NCI-H2171 treated with DMSO at 0.1 percent for 48 hours (cell line): ENCODE data around the gene CHST2.
A peak's percentile ranks its signal among the peaks of the same experiment; 100 is the strongest.
"Not testable (repeated sequence)": the region's sequence is repeated elsewhere in the genome, so short reads cannot be mapped to it uniquely, and the experiment has no call there.

ENCODE experiments used
- DNase-seq: peaks from one replicate; lab custom pipeline; 2025; lab: John Stamatoyannopoulos, UW

The CHST2 gene, protein sequence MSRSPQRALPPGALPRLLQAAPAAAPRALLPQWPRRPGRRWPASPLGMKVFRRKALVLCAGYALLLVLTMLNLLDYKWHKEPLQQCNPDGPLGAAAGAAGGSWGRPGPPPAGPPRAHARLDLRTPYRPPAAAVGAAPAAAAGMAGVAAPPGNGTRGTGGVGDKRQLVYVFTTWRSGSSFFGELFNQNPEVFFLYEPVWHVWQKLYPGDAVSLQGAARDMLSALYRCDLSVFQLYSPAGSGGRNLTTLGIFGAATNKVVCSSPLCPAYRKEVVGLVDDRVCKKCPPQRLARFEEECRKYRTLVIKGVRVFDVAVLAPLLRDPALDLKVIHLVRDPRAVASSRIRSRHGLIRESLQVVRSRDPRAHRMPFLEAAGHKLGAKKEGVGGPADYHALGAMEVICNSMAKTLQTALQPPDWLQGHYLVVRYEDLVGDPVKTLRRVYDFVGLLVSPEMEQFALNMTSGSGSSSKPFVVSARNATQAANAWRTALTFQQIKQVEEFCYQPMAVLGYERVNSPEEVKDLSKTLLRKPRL

GRCh38 chr3:143119009-143119914 lies at the start of gene CHST2:
Gene CHST2, plus strand, starts transcription at chr3:143119771. Its CDS starts 1,046 bp downstream, at chr3:143120817.
- peak; percentile 67 for DNase-seq

DNA sequence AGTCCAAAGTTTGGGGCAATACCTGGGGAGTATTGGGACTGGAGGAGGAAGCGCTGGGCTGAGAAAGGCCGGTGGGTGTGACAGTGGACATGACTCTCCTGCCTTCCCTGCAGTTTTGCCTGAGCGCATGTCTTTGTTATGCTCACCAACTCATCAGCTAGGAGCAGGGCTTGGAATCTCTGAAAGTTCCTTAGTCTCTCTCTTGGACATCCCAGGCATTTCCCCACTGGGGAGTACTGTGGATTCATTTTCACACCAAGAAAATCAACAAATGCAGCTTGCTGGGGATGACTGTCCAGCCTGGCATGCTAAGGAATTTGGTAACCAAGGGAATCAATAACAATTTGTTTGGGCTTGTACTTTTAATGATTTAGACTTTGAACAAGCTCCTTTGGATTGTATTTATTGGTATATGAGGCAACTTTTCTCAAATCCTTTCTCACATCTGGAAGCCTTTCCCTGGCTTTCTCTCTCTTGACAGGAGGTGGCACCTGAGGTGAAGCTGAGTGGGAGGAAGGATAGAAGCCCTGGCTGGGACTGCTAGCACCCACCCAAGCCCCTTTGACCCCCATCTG lies 48.5 kb upstream of the CHST2 start:
- DNase-seq = no peak

DNA sequence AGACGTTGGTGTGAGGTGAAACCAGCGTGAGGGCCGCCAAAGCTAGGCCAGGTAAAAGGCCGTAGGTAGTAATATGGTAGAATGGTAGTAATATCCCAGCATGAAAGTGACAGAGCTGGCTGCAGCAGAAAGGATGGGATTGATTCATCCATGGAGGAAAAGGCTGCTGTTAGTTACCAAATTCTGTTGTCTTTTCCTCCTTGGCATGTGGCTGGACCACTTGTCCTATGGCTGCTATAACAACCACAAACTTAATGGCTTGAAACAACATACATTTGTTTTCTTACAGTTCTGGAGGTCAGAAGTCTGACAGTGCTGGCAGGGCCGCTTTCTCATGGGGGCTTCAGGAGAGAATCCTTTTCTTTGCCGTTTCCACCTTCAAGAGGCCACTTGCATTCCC lies 47.8 kb upstream of the CHST2 start:
- no peak for DNase-seq

GRCh38 chr3:143072298-143073020 lies 47.1 kb upstream of the CHST2 start:
- not testable (repeated sequence) for DNase-seq

GRCh38 chr3:143073541-143073940 lies 46.0 kb upstream of the CHST2 start:
- DNase-seq = not testable (repeated sequence)

GRCh38 chr3:143073983-143074382 lies 45.6 kb upstream of the CHST2 start:
- DNase-seq = not testable (repeated sequence)

- no peak for DNase-seq
Measured at GRCh38 chr3:143078883-143079282, 40.7 kb upstream of the CHST2 start.

- DNase-seq = no peak
Measured at GRCh38 chr3:143080196-143080595, 39.4 kb upstream of the CHST2 start.

GRCh38 chr3:143081365-143081764 lies 38.2 kb upstream of the CHST2 start:
- DNase-seq = no peak

DNA sequence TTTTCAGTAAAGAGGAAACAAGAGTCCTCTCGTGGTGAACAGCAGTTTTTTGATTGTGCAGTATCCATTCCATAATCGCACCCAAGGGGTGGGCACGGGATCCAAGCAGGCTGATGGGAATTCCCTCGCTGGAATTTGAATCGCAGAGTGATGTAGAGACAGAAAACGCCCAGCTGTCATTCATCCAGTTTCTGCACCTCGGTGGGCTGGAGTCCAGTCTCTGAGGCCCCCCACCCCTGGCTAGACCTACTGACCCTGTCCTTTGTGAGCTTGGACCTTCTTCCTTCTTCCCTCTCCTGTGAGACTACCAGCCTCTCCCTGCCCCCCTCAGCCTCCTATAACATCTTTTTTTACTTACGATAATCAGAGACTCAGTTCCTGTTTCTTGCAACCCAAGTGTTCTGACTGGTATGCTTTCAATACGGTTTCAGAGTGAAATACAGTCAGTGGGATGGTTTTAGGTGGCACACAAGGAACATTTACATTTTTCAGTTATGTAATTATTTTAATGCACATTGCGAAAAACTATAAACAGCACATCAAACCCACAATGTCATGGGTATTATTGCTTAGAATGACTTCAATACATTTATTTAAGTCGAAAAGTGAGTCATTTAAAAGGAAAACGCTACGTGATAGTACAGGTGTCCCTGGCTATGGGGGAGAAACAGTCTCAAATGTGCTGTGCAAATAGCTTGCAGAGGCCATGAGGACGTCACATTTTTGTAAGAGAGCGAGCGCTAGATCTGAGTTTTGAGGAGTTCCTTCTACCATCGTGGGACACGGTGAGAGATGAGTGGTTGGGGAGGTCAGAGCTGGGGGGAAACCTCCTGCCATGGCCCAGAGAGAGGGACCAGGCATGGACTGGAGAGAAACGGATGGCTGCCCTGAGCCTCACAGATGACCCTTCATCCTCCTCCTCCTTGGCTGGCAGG lies 37.5 kb upstream of the CHST2 start:
- DNase-seq = no peak

GRCh38 chr3:143083781-143084180 lies 35.8 kb upstream of the CHST2 start:
- DNase-seq = no peak

DNA sequence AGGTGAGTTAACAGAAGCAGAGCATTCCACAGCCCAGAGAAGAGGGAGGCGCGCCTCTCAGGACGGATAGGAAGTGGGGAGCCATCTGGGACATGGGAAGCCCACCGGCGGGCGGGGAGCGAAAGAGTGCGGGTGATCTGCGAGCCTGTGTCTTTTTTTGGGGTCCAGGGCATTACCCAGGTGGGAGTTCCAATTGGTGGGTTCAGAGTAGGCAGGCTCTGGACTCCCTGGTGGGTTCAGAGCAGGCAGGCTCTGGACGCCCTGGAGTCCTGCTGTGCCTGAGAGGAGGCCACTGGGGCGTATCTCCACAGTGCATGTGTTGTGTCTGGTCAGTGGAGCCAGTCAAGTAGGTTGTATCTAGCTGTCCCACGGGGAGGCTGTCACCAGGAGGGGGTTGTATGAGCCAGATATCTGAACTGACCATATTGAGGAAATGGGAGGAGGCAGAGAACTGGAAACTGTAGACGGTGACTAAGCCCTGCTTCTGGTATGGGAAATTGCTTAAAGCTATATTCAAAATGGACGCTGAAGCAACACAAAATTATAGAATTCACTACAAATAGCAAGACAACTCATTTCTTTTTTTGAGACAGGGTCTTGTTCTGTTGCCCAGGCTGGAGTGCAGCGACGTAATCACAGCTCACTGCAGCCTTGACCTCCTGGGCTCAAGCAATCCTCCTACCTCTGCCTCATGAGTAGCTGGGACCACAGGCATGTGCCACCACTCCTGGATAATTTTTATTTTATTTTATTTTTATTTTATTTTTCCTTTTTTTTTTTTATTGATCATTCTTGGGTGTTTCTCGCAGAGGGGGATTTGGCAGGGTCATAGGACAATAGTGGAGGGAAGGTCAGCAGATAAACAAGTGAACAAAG lies 34.5 kb upstream of the CHST2 start:
- DNase-seq = no peak

DNA sequence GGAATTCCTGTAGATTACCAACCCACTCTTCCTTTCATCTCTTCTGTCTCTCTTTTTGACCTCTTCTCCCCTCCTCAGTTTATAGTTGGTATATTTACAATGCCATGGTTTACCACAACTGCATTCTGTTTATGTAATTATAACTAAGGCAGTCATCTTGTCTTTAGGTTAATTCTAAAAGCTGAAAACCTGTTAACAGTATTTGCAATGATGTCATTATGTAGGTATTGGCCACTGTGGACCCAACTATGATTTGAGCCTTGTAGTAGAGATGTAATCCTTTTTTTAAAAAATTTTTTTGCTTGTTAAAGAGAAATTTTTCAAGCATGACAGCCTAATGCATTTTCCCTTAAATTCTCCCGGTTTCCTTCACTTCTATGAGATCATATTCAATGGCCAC lies 30.7 kb upstream of the CHST2 start:
- DNase-seq = no peak

- no peak for DNase-seq
Measured at GRCh38 chr3:143089965-143090364, 29.6 kb upstream of the CHST2 start.

DNA sequence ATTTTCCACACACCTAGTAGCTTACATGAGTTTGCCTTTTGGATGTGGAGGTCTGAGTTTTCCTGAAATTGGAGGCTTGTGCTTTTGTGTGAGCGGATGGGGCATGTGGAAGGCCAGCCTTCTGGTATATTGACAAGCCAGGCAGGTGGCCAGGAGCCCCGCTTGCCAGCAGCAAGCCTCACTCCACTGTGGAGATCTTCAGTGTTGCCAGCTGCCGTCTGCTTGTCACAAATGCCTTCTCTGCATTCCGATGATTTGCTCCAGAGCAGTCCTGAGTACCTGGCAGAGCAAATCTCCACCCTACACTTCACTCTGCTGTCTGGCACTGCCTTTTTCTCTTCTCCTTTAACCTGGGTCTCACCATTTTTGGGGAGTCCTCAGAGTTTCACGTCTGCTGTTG lies 29.1 kb upstream of the CHST2 start:
- peak; percentile 53 for DNase-seq

DNA sequence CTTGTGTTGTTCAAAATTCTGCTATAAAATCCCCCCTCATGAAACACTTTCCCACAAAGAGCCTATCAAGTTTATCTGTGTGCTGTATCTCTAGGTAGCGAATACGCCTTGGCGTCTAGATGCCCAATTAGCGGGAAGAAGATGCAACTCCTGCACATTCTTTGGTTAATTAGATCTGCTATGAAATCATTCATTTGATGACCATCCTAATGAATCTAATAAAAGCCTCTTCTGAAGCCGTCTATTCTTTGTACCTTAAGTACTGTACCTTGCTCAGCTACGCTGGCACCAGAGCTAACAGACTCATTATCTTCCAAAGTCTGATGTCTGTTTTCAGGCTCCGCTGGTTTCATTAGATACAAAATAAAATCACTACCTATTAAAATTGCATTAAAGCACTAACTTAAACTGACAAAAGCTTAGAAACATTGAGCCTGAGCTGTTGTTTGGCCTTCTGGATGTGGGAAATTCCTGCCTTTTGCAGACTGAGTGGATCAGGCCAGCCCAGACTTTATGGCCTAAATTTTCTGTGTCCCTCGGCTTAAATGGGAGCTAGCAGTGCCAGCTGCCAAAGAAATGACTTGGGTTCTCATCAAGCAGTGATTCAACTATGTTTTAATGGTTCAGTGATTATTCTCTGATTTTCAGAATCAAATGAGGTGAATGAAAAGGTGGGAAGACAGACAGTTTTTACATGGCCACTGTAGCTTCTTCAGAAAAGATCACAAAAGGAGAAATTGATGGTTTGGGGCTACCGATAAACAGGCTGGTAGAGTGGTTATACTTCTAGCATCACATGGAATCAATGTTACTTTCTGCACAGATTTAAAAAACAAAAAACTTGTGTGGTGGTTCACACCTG lies 28.4 kb upstream of the CHST2 start:
- no peak for DNase-seq

DNA sequence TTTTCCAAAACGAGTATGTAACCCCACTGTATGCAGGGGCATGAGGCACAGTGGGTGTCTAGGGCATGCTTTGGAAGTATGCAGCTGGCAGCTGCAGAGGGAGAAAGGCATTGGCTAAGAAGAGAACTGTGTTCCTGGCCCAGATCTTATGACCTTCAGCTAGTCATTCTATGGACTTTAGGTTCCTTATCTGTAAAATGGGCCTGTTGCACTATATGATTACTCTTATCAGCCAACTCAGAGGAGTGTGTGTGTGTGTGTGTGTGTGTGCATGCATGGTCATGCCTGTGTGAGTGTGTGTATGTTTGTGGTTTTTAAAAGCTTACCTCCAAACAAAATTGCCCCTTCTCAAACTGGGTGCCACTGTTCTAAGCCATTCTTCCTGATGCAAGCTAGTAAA lies 27.4 kb upstream of the CHST2 start:
- no peak for DNase-seq

GRCh38 chr3:143095813-143096212 lies 23.8 kb upstream of the CHST2 start:
- DNase-seq = no peak
